ENCODE measurements around the gene SAXO1.

Gene SAXO1

DNA sequence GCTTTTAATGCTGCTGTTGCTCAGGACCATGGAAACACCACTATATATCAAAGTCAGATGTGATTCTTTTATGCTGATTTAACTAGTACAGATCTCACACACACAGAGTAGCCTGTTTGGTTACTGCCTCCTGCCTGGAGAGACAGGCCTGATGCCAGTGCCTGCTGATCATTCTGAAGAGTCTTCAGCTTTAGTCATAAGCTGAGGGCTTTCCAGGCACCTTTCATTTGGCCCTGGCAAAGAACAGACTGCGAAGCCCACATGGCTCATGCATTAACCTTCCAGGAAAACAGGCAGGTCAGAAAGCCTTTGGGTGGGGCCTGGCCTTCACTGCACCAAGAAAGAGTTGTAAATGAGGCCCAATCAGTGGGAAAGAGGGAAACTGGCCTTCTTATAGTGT is 144.7 kb downstream of the SAXO1 start:
- DNase-seq (ENCODE audit: insufficient read length, low spot score) (no peak), FAIRE-seq (no peak)

- DNase-seq (ENCODE audit: insufficient read length, low spot score) (no peak), FAIRE-seq (no peak)
Measured at GRCh38 chr9:18887546-18887945, 145.5 kb downstream of the SAXO1 start.

DNA sequence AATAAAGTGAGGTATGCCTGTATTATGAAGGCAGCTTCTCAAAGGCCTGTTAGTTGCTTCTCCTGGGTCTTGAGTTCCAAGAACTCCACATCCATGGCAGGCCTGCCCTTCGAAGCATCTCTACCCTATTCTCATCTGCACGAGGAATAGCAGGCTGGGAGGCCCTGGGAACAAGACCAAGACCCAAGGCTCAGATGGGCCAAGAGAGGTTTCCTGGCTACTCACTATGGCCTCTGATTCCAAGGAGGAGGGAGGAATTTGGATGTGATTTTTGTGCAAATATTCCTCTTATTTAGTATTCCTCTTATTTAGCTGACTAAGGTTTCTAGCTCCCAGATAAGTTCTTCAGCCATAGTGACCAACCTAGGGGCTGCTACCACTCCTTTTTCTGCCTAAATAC is 151.3 kb downstream of the SAXO1 start:
- DNase-seq (ENCODE audit: insufficient read length, low spot score) (no peak), FAIRE-seq (no peak)

GRCh38 chr9:18877984-18878383 is 155.0 kb downstream of the SAXO1 start:
- no peak for DNase-seq (ENCODE audit: insufficient read length, low spot score)
- FAIRE-seq: no peak

Data from HTR-8/SVneo (cell line).